H1 (cell line): ENCODE results near the gene OGFOD1. TPM values are rescaled to one million over a fixed set of nuclear protein-coding genes. Genes with fewer than 3 reads are reported as not detected.

Experiments used
- EZH2 ChIP-seq: fragments of 200-600 bp; sonication (generic); IDR thresholded peaks from 2 replicates; pipeline ENCODE4 v1.7.1; 2012; ENCODE audit warnings: low read depth, mild to moderate bottlenecking, moderate library complexity, low read length, inconsistent platforms; ENCODE audit not compliant: severe bottlenecking
- RFX5 ChIP-seq: IDR thresholded peaks from 2 replicates; pipeline ENCODE4 v1.6.1; 2011; ENCODE audit warnings: low read depth, low read length, improper control_type of control experiment, borderline replicate concordance
- YY1 ChIP-seq: IDR thresholded peaks from 2 replicates; pipeline ENCODE4 v1.6.1; 2011; ENCODE audit warnings: low read depth, mild to moderate bottlenecking, low read length
- polyA plus RNA-seq, 7 experiments: library from polyadenylated mRNA; depleted of rRNA in 3 of 7; stranded (reverse) in 5 of 7; unstranded in 2 of 7; fragments of >200 nt in 5 of 7; fragments of 200-250 nt in 2 of 7; gene quantifications; 1 replicate in 5 of 7; 2 replicates in 1 of 7; 4 replicates in 1 of 7; pipeline versions ENCODE4 v1.2.1 to v1.2.3, GENCODE V29; 2011 to 2013; ENCODE audit warnings: missing spikeins in 2 of 7, mixed read lengths in 2 of 7
- total RNA-seq: library from RNA; stranded (reverse); fragmentation: NEBNext Ultra II Directional; extraction: Animal tissue kit (Norgen Biotek cat#: 25700); gene quantifications from 2 replicates; pipeline ENCODE4 v1.2.1, GENCODE V29; 2021

Gene OGFOD1
- total and polyA plus RNA-seq, 2 of the 8 experiments (the other 6 are each of a cell fraction or from before 2014, with no cell fraction given): 24.6 to 61.4 TPM

GRCh38 chr16:56420613-56421012 is 30.7 kb upstream of the OGFOD1 start (continued):
- TF ChIP-seq EZH2: no peak
- TF ChIP-seq YY1: no peak
- TF ChIP-seq RFX5: no peak
